Gastrocnemius medialis (tissue), 4 donors: ENCODE data around the gene GALNT9. TPM values are rescaled to one million over a fixed set of nuclear protein-coding genes. Genes with fewer than 3 reads are reported as not detected.
"Not testable (repeated sequence)": the region's sequence is repeated elsewhere in the genome, so short reads cannot be mapped to it uniquely, and the experiment has no call there.

Experiments
- ATAC-seq, 2 donors: fragments of 150-250 bp; one replicate each; pipeline ENCODE4 v1.9.1; 2016
- DNase-seq, 2 donors: peaks; one replicate each; pipeline ENCODE4 v3.0.0-alpha.2; 2019
- H3K27ac ChIP-seq, 4 donors: fragments of 200-600 bp; sonication (generic); 1 replicate in 1 of 4; 2 replicates in 3 of 4; pipeline ENCODE4 v1.5.1; 2016 to 2018; ENCODE audit warnings: mild to moderate bottlenecking in 2 of 4, moderate library complexity in 1 of 4
- H3K27me3 ChIP-seq, 3 donors: fragments of 200-600 bp; sonication (generic) in 2 of 3; 1 replicate in 1 of 3; 2 replicates in 2 of 3; pipeline versions ENCODE4 v1.5.1 to v1.6.0; 2016 to 2019; ENCODE audit warnings: mild to moderate bottlenecking in 1 of 3, moderate library complexity in 1 of 3
- H3K36me3 ChIP-seq, 2 donors: fragments of 200-600 bp; sonication (generic) in 1 of 2; one replicate each; pipeline ENCODE4 v1.5.1; 2017 to 2018
- H3K4me1 ChIP-seq, 2 donors: fragments of 200-600 bp; sonication (generic) in 1 of 2; one replicate each; pipeline ENCODE4 v1.5.1; 2016 to 2017; ENCODE audit warnings: mild to moderate bottlenecking in 2 of 2
- H3K4me3 ChIP-seq, 4 donors: fragments of 200-600 bp; sonication (generic) in 3 of 4; 1 replicate in 1 of 4; 2 replicates in 3 of 4; pipeline ENCODE4 v1.5.1; 2016 to 2019; ENCODE audit warnings: mild to moderate bottlenecking in 2 of 4
- H3K9me3 ChIP-seq, 3 donors: fragments of 200-600 bp; sonication (generic) in 2 of 3; 1 replicate in 1 of 3; 2 replicates in 2 of 3; pipeline ENCODE4 v1.5.1; 2016 to 2019
- POLR2A ChIP-seq, 2 donors: fragments of 450-650 bp; IDR thresholded peaks; one replicate each; pipeline ENCODE4 v1.6.1; 2017; ENCODE audit warnings: antibody characterized with exemption in 2 of 2, mild to moderate bottlenecking in 2 of 2, moderate library complexity in 2 of 2
- in situ Hi-C, 4 donors: fragments of 200-750 bp; cut with MboI; loops; one replicate each; pipeline versions ENCODE4 v1.15.0 to v1.8.0; 2017; ENCODE audit warnings: low sequenced_read_pairs in 4 of 4
- intact Hi-C: fragments of 100-400 bp; cut with DNase I; formaldehyde crosslinking; loops from one replicate; pipeline ENCODE4 v1.15.1; 2023; ENCODE audit warnings: low total_unique reads
- total RNA-seq, 4 donors: library from RNA; depleted of rRNA; stranded (reverse); fragments of >200 nt; gene quantifications; one replicate each; pipeline versions ENCODE4 v1.1.0 to v1.2.3, GENCODE V29; 2016
- TF ChIP-seq, protein P1 (sequence below), 5 experiments: fragments of 450-650 bp in 3 of 5; fragments of 200-600 bp in 2 of 5; sonication (generic) in 2 of 5; IDR thresholded peaks in 4 of 5; conservative IDR thresholded peaks in 1 of 5; 1 replicate in 4 of 5; 2 replicates in 1 of 5; pipeline ENCODE4 v1.5.1; 2016 to 2019; ENCODE audit warnings: antibody characterized with exemption in 5 of 5, mild to moderate bottlenecking in 3 of 5, moderate library complexity in 3 of 5

GALNT9 gene
- total RNA-seq, 4 donors from 2014 or later = not detected

DNA sequence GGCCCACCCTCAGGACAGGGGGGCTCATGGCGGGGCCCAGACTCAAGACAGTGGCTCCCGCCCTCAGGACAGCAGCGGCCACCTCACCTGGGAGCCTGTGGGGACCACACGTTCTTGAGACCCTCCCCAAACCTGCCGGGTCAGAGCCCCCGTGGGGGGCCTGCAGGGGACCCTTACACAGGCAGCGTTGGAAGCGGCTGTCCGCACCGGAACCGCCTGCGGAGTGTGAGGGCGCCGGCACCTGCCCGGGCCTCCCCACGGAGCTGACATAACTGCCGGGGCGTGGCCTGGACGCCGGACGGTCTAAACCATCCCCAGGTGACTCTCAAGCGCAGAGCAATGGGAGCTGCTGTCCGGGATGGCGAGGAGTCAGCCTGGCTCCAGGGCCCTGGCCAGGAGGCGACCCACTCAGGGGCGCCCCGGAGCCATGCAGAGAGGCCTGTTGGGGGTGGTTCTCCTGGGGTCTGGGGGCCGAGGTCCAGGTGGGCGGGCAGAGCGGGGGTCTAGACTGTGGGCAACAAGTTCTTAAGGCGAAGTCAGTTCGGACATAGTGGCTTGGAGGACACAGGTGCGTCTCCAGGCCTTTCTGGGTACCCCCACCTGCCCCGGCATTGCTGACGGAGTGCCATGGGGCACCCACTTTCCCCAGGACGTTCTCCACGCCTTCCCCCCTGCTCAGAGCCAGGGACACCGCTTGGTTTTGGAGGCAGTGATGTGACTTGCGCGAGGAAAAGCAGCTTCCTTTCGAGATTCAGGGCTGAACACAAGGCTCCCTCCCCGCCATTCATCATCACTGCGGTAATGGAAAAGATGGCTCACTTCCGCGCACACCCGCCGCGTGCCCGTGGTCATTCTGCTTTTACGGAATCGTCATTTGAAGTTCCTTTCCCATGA, 23.2 kb downstream of the GALNT9 start:
- Histone ChIP-seq H3K27me3 (peaks cover 0 to 6% (median 0%) of the 10 kb centered on the region in 3 donors), H3K9me3 (no peaks in the 10 kb centered on the region), H3K4me3 (no peak overlapping the region), H3K36me3 (no peaks in the 10 kb centered on the region), H3K27ac (no peak overlapping the region), H3K4me1 (no peaks in the 10 kb centered on the region)
- TF ChIP-seq POLR2A (IDR thresholded peaks at IDR 0.05) = no peak
- TF ChIP-seq, protein P1, sequence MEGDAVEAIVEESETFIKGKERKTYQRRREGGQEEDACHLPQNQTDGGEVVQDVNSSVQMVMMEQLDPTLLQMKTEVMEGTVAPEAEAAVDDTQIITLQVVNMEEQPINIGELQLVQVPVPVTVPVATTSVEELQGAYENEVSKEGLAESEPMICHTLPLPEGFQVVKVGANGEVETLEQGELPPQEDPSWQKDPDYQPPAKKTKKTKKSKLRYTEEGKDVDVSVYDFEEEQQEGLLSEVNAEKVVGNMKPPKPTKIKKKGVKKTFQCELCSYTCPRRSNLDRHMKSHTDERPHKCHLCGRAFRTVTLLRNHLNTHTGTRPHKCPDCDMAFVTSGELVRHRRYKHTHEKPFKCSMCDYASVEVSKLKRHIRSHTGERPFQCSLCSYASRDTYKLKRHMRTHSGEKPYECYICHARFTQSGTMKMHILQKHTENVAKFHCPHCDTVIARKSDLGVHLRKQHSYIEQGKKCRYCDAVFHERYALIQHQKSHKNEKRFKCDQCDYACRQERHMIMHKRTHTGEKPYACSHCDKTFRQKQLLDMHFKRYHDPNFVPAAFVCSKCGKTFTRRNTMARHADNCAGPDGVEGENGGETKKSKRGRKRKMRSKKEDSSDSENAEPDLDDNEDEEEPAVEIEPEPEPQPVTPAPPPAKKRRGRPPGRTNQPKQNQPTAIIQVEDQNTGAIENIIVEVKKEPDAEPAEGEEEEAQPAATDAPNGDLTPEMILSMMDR (IDR thresholded peaks at IDR 0.05 in 4 of 5, conservative IDR thresholded peaks at IDR 0.05 in 1 of 5) = no peak
- in situ Hi-C loops (no loop called here), intact Hi-C loops (no loop called here)
- ATAC-seq (no peak), DNase-seq (no peak)

DNA sequence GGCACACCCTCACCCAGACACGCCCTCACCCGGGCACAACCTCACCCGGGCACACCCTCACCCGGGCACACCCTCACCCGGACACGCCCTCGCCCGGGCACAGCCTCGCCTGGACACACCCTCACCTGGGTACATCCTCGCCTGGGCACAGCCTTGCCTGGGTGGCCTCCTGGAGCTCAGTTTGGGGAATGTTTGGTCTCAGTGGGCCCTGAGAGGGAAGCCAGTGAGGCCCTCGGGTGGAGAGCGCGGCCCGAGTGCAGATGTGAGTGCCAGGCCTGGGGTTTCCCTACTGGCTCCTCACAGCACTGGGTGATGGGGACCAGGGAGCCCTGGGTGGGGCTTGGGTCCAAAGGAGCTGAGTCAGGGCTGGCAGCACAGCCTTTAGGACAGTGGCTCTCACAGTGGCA, 23.8 kb downstream of the GALNT9 start:
- intact Hi-C loops = no loop called here
- no peaks in the 10 kb centered on the region for H3K4me1 ChIP-seq
- H3K27ac ChIP-seq = no peak overlapping the region
- TF ChIP-seq, protein P1 (IDR thresholded peaks at IDR 0.05 in 4 of 5, conservative IDR thresholded peaks at IDR 0.05 in 1 of 5) = no peak
- TF ChIP-seq POLR2A (IDR thresholded peaks at IDR 0.05) = no peak
- H3K27me3 ChIP-seq = peaks cover 0 to 6% (median 0%) of the 10 kb centered on the region in 3 donors
- in situ Hi-C loops = no loop called here
- no peaks in the 10 kb centered on the region for H3K9me3 ChIP-seq
- no peaks in the 10 kb centered on the region for H3K36me3 ChIP-seq
- H3K4me3 ChIP-seq = no peak overlapping the region
- DNase-seq (no peak), ATAC-seq (no peak)

DNA sequence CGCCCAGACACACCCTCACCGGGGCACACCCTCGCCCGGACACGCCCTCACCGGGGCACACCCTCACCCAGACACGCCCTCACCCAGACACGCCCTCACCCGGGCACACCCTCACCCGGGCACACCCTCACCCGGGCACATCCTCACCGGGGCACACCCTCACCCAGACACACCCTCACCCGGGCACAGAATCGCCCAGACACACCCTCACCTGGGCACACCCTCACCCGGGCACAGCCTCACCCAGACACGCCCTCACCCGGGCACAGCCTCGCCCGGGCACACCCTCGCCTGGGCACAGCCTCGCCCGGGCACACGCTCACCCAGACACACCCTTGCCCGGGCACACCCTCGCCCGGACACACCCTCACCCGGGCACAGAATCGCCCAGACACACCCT, 24.5 kb downstream of the GALNT9 start:
- H3K9me3 ChIP-seq = not testable (repeated sequence)

DNA sequence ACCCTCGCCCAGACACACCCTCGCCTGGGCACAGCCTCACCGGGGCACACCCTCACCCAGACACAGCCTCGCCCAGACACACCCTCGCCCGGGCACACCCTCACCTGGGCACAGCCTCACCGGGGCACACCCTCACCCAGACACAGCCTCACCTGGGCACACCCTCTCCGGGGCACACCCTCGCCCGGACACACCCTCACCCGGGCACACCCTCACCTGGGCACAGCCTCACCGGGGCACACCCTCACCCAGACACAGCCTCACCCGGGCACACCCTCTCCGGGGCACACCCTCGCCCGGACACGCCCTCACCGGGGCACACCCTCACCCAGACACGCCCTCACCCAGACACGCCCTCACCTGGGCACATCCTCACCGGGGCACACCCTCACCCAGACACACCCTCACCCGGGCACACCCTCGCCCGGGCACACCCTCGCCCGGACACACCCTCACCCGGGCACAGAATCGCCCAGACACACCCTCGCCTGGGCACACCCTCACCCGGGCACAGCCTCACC, 25.5 kb downstream of the GALNT9 start:
- not testable (repeated sequence) for H3K4me1 ChIP-seq, DNase-seq

More for the DNA sequence above, 24.5 kb downstream of the GALNT9 start:
- H3K4me1 ChIP-seq, intact Hi-C loops, in situ Hi-C loops, ATAC-seq, DNase-seq, H3K36me3 ChIP-seq, H3K4me3 ChIP-seq, H3K27me3 ChIP-seq, H3K27ac ChIP-seq: not testable (repeated sequence)

DNA sequence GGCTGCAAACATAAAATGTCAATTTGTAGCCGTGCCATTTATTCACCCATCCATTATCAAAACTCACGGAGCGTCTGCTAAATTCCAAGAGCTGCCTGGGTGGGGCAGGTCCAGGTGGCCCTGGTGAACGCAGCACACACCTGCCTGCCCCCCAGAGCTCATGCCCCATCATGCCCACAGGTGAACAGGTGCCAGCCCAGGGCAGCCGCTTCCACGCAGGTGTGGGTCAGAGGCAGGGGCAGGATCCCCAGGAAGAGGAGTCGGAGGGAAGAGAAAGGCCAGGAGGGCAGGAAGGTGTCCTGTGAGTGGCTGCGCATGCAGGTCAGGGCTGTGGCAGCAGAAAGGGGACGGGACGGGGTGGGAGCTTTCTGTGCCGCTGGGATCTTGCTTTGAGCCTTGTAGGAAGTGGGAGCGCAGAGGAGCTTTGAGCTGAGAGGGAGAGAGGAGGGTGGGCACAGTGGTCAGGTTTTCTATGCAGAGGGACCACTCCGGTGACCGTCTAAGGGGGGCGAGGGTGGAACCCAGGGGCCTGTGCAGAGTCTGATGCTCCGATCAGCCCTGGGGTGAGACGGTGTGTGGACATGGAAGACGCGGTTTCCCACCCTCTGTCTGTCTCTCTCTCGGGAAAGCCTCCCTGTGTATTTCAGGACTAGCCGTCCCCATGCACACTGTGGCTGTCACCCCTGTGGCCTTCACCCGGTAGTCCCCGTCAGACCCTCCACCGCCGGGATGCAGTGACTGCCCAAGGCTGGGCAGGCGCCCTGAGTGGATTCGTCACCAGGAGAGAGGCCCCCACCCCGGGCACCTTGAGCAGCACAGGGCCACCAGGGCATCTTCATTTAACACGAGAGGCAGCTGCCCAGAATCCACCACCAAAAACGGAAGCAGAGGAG, 26.7 kb downstream of the GALNT9 start:
- H3K9me3 ChIP-seq = no peaks in the 10 kb centered on the region
- H3K4me1 ChIP-seq = no peaks in the 10 kb centered on the region
- in situ Hi-C loops = no loop called here
- no peak for DNase-seq
- no peak overlapping the region for H3K27ac ChIP-seq
- intact Hi-C loops = no loop called here
- TF ChIP-seq, protein P1 (IDR thresholded peaks at IDR 0.05 in 4 of 5, conservative IDR thresholded peaks at IDR 0.05 in 1 of 5) = no peak
- no peak for TF ChIP-seq POLR2A (IDR thresholded peaks at IDR 0.05)
- H3K27me3 ChIP-seq = peaks cover 0 to 4% (median 0%) of the 10 kb centered on the region in 3 donors
- no peak for ATAC-seq
- no peaks in the 10 kb centered on the region for H3K36me3 ChIP-seq
- H3K4me3 ChIP-seq = no peak overlapping the region

More for the DNA sequence above, 25.5 kb downstream of the GALNT9 start:
- ATAC-seq, H3K36me3 ChIP-seq, in situ Hi-C loops, H3K27ac ChIP-seq, H3K4me3 ChIP-seq, H3K9me3 ChIP-seq, H3K27me3 ChIP-seq, intact Hi-C loops: not testable (repeated sequence)
